GM23338 (cell line): ENCODE data around the gene CHMP1B. TPM values are rescaled to one million over a fixed set of nuclear protein-coding genes. Genes with fewer than 3 reads are reported as not detected.

Experiments
- ATAC-seq: fragments of 200-7000 bp; cut with Tn5 transposase; 3 replicates; pipeline ENCODE4 v1.9.1; 2020
- DNase-seq: peaks from one replicate; pipeline ENCODE4 v3.0.0-alpha.2; 2015; ENCODE audit warnings: low spot score
- H2AFZ ChIP-seq: fragments of 200-600 bp; sonication (generic); 2 replicates; pipeline ENCODE4 v1.8.0; 2016; ENCODE audit warnings: antibody characterized with exemption, mild to moderate bottlenecking, moderate library complexity
- H3F3A ChIP-seq: fragments of 200-600 bp; sonication (generic); replicated peaks from 2 replicates; pipeline ENCODE4 v1.8.0; 2017; ENCODE audit warnings: antibody characterized with exemption, mixed run types, low read depth
- H3K27ac ChIP-seq: fragments of 200-600 bp; sonication (generic); 2 replicates; pipeline ENCODE4 v1.6.1; 2016; ENCODE audit warnings: low read depth
- H3K27me3 ChIP-seq: fragments of 200-600 bp; sonication (generic); 2 replicates; pipeline ENCODE4 v1.8.0; 2016; ENCODE audit warnings: mild to moderate bottlenecking, mixed run types, moderate library complexity; ENCODE audit not compliant: insufficient read depth
- H3K36me3 ChIP-seq: fragments of 200-600 bp; sonication (generic); 2 replicates; pipeline ENCODE4 v1.8.0; 2016; ENCODE audit warnings: mild to moderate bottlenecking; ENCODE audit not compliant: insufficient read depth
- H3K4me1 ChIP-seq: fragments of 200-600 bp; sonication (generic); 2 replicates; pipeline ENCODE4 v1.8.0; 2016; ENCODE audit warnings: mild to moderate bottlenecking, moderate library complexity; ENCODE audit not compliant: insufficient read depth
- H3K4me2 ChIP-seq: fragments of 200-600 bp; sonication (generic); 2 replicates; pipeline ENCODE4 v1.7.1; 2017; ENCODE audit warnings: mixed run types
- H3K4me3 ChIP-seq: fragments of 200-600 bp; sonication (generic); 2 replicates; pipeline ENCODE4 v1.6.1; 2016; ENCODE audit warnings: mixed run types
- H3K79me2 ChIP-seq: fragments of 200-600 bp; sonication (generic); replicated peaks from 2 replicates; pipeline ENCODE4 v1.8.0; 2017; ENCODE audit warnings: mild to moderate bottlenecking; ENCODE audit not compliant: insufficient read depth
- H3K9me2 ChIP-seq: fragments of 200-600 bp; sonication (generic); 2 replicates; pipeline ENCODE4 v1.8.0; 2017; ENCODE audit not compliant: insufficient read depth
- H4K20me1 ChIP-seq: fragments of 200-600 bp; sonication (generic); replicated peaks from 2 replicates; pipeline ENCODE4 v1.8.0; 2017; ENCODE audit warnings: mild to moderate bottlenecking; ENCODE audit not compliant: insufficient read depth
- H3K27ac Mint-ChIP-seq: 2 replicates; pipeline ENCODE4 v1.8.0; 2020; ENCODE audit warnings: inconsistent platforms, mild to moderate bottlenecking, moderate library complexity, mixed read lengths
- H3K27me3 Mint-ChIP-seq: 3 replicates; pipeline ENCODE4 v1.8.0; 2022; ENCODE audit warnings: low read depth, mild to moderate bottlenecking, moderate library complexity, mixed read lengths, inconsistent platforms; ENCODE audit not compliant: insufficient read depth, poor library complexity
- H3K36me3 Mint-ChIP-seq: 3 replicates; pipeline ENCODE4 v1.8.0; 2021; ENCODE audit warnings: low read depth, mild to moderate bottlenecking, inconsistent platforms, moderate library complexity, mixed read lengths
- H3K4me1 Mint-ChIP-seq: 3 replicates; pipeline ENCODE4 v1.8.0; 2020; ENCODE audit warnings: mild to moderate bottlenecking, inconsistent platforms, mixed read lengths
- H3K4me3 Mint-ChIP-seq: 3 replicates; pipeline ENCODE4 v1.8.0; 2021; ENCODE audit warnings: moderate library complexity, mild to moderate bottlenecking, inconsistent platforms, mixed read lengths
- H3K9me3 Mint-ChIP-seq: 3 replicates; pipeline ENCODE4 v1.8.0; 2020; ENCODE audit warnings: moderate library complexity, mild to moderate bottlenecking, inconsistent platforms, mixed read lengths
- EZH2 ChIP-seq: fragments of 200-600 bp; sonication (generic); IDR thresholded peaks from one replicate; pipeline ENCODE4 v1.8.0; 2017; ENCODE audit warnings: antibody characterized with exemption, mild to moderate bottlenecking, low read depth; ENCODE audit not compliant: unreplicated experiment
- JUNB ChIP-seq: IDR thresholded peaks from one replicate; pipeline ENCODE4 v1.6.1; 2016; ENCODE audit warnings: antibody characterized with exemption; ENCODE audit not compliant: unreplicated experiment
- REST ChIP-seq: IDR thresholded peaks from one replicate; pipeline ENCODE4 v1.6.1; 2018; ENCODE audit warnings: antibody characterized with exemption; ENCODE audit not compliant: unreplicated experiment
- ZNF462 ChIP-seq: fragments of 250-450 bp; sonication (Bioruptor Pico); IDR thresholded peaks from 2 replicates; pipeline ENCODE4 v1.5.0; 2020; ENCODE audit warnings: mild to moderate bottlenecking, moderate library complexity
- polyA plus RNA-seq: library from polyadenylated mRNA; unstranded; fragments of >200 nt; fragmentation: Nextera tagmentation; extraction: Ambion mirVana; gene quantifications from 2 replicates; pipeline ENCODE4 v1.2.1, GENCODE V29; 2016
- total RNA-seq: library from RNA; depleted of rRNA; stranded (reverse); fragments of >200 nt; shearing (Covaris generic); gene quantifications from 2 replicates; pipeline ENCODE4 v1.2.3, GENCODE V29; 2014

Gene CHMP1B
- total and polyA plus RNA-seq, 2 experiments from 2014 or later = 41.8 to 52.1 TPM

GRCh38 chr18:11877497-11878135, 26.4 kb downstream of the CHMP1B start (continued):
- TF ChIP-seq ZNF462 (CRISPR knock-in tag) (no peak), EZH2 (no peak)

GRCh38 chr18:11880586-11881304, 29.5 kb downstream of the CHMP1B start:
- Histone ChIP-seq H3K4me3 (no peak overlapping the region), H3K27ac (no peak overlapping the region), H3K27me3 (no peaks in the 10 kb centered on the region), H3K36me3 (0 out of 2 replicates have a peak, but pooled peaks cover 3% of the 10 kb centered on the region), H2AFZ (no peak overlapping the region), H3K4me1 (peaks cover 7% of the 10 kb centered on the region), H3K79me2 (no peaks in the 10 kb centered on the region), H3F3A (no peaks in the 10 kb centered on the region), H4K20me1 (no peaks in the 10 kb centered on the region), H3K9me2 (no peaks in the 10 kb centered on the region), H3K4me2 (no peak overlapping the region)
- peak overlapping the region; percentile 14; the same call in 1 of the 2 replicates for H3K27ac Mint-ChIP-seq
- ATAC-seq (no peak), DNase-seq (no peak)
- peaks cover 2% of the 10 kb centered on the region for H3K9me3 Mint-ChIP-seq
- peaks cover 9% of the 10 kb centered on the region; the same call in 2 of the 3 replicates for H3K4me1 Mint-ChIP-seq
- H3K4me3 Mint-ChIP-seq = no peak overlapping the region
- H3K27me3 Mint-ChIP-seq = no peaks in the 10 kb centered on the region
- H3K36me3 Mint-ChIP-seq = peaks cover 28% of the 10 kb centered on the region
- TF ChIP-seq REST (no peak), JUNB (no peak), EZH2 (no peak)
